Liver (tissue), 9 donors: ENCODE measurements around the gene ABCC10. TPM values are rescaled to one million over a fixed set of nuclear protein-coding genes. Genes with fewer than 3 reads are reported as not detected.

Experiments used
- DNase-seq: peaks from one replicate; pipeline ENCODE4 v3.0.0-alpha.2; 2017; ENCODE audit warnings: low spot score
- H3K27ac ChIP-seq, 2 donors: one replicate each; pipeline ENCODE4 v1.7.0; 2013; ENCODE audit warnings: inconsistent platforms in 2 of 2, low read length in 2 of 2, control low read depth in 1 of 2, low read depth in 1 of 2, mild to moderate bottlenecking in 1 of 2
- H3K27me3 ChIP-seq, 4 donors: one replicate each; pipeline versions ENCODE4 v1.6.1 to v1.7.0; 2013; ENCODE audit warnings: low read length in 3 of 4, inconsistent platforms in 1 of 4, mild to moderate bottlenecking in 1 of 4, moderate library complexity in 1 of 4; ENCODE audit not compliant: control insufficient read depth in 4 of 4, insufficient read depth in 4 of 4
- H3K36me3 ChIP-seq, 4 donors: one replicate each; pipeline versions ENCODE4 v1.6.1 to v1.7.0; 2013; ENCODE audit warnings: low read length in 3 of 4, mild to moderate bottlenecking in 3 of 4, low read depth in 1 of 4, moderate library complexity in 1 of 4; ENCODE audit not compliant: control insufficient read depth in 4 of 4, insufficient read depth in 3 of 4
- H3K4me1 ChIP-seq, 4 donors: one replicate each; pipeline versions ENCODE4 v1.6.1 to v1.7.0; 2013; ENCODE audit warnings: low read length in 3 of 4, mild to moderate bottlenecking in 3 of 4, moderate library complexity in 1 of 4; ENCODE audit not compliant: control insufficient read depth in 4 of 4, insufficient read depth in 4 of 4
- H3K4me3 ChIP-seq, 3 donors: one replicate each; pipeline versions ENCODE4 v1.6.1 to v1.7.0; 2013; ENCODE audit warnings: low read length in 3 of 3, control low read depth in 1 of 3, low read depth in 1 of 3, mild to moderate bottlenecking in 1 of 3
- H3K9ac ChIP-seq, 2 donors: one replicate each; pipeline ENCODE4 v1.7.0; 2013; ENCODE audit warnings: low read length in 2 of 2, mild to moderate bottlenecking in 2 of 2, moderate library complexity in 2 of 2, control low read depth in 1 of 2, low read depth in 1 of 2
- H3K9me3 ChIP-seq, 4 donors: one replicate each; pipeline versions ENCODE4 v1.6.1 to v1.7.0; 2013; ENCODE audit warnings: low read length in 3 of 4; ENCODE audit not compliant: control insufficient read depth in 4 of 4
- CTCF ChIP-seq: fragments of 150-350 bp; IDR thresholded peaks from 2 replicates; pipeline ENCODE4 v1.5.1; 2017; ENCODE audit warnings: improper control_type of control experiment, low read depth, low read length; ENCODE audit not compliant: missing input control
- EGR1 ChIP-seq, 2 donors: IDR thresholded peaks; 2 replicates each; pipeline ENCODE4 v1.6.1; 2016 to 2018; ENCODE audit warnings: antibody characterized with exemption in 2 of 2, low read depth in 2 of 2
- FOXA1 ChIP-seq: IDR thresholded peaks from 2 replicates; pipeline ENCODE4 v1.6.1; 2016; ENCODE audit warnings: antibody characterized with exemption
- FOXA2 ChIP-seq: IDR thresholded peaks from 2 replicates; pipeline ENCODE4 v1.6.1; 2016; ENCODE audit warnings: antibody characterized with exemption
- GABPA ChIP-seq, 2 donors: IDR thresholded peaks in 1 of 2; conservative IDR thresholded peaks in 1 of 2; 2 replicates each; pipeline ENCODE4 v1.6.1; 2016; ENCODE audit warnings: antibody characterized with exemption in 2 of 2, mild to moderate bottlenecking in 1 of 2, moderate library complexity in 1 of 2
- HNF4A ChIP-seq, 2 donors: conservative IDR thresholded peaks; 2 replicates each; pipeline ENCODE4 v1.6.1; 2016; ENCODE audit warnings: antibody characterized with exemption in 2 of 2, mild to moderate bottlenecking in 2 of 2
- HNF4G ChIP-seq: IDR thresholded peaks from 2 replicates; pipeline ENCODE4 v1.6.1; 2016; ENCODE audit warnings: antibody characterized with exemption
- JUND ChIP-seq, 2 donors: IDR thresholded peaks; 2 replicates each; pipeline ENCODE4 v1.6.1; 2016; ENCODE audit warnings: antibody characterized with exemption in 2 of 2
- NR2F2 ChIP-seq: IDR thresholded peaks from 2 replicates; pipeline ENCODE4 v1.6.1; 2016; ENCODE audit warnings: antibody characterized with exemption
- RAD21 ChIP-seq, 2 donors: IDR thresholded peaks; 2 replicates each; pipeline ENCODE4 v1.6.1; 2016; ENCODE audit warnings: antibody characterized with exemption in 2 of 2, mild to moderate bottlenecking in 2 of 2
- RXRA ChIP-seq, 2 donors: IDR thresholded peaks; 2 replicates each; pipeline ENCODE4 v1.6.1; 2017 to 2018; ENCODE audit warnings: antibody characterized with exemption in 2 of 2, mild to moderate bottlenecking in 1 of 2
- SP1 ChIP-seq: IDR thresholded peaks from 2 replicates; pipeline ENCODE4 v1.6.1; 2018; ENCODE audit warnings: antibody characterized with exemption, mild to moderate bottlenecking
- TAF1 ChIP-seq: conservative IDR thresholded peaks from 2 replicates; pipeline ENCODE4 v1.6.1; 2016; ENCODE audit warnings: antibody characterized with exemption, mild to moderate bottlenecking
- YY1 ChIP-seq: IDR thresholded peaks from 2 replicates; pipeline ENCODE4 v1.6.1; 2016; ENCODE audit warnings: antibody characterized with exemption, mild to moderate bottlenecking
- ZBTB33 ChIP-seq: IDR thresholded peaks from 2 replicates; pipeline ENCODE4 v1.6.1; 2016; ENCODE audit warnings: antibody characterized with exemption
- WGBS: extraction: QIAGEN DNeasy Blood & Tissue Kit; methylation state at CpG from one replicate; pipeline ENCODE4 v1.1.7; 2013; 5-methylcytosine and 5-hydroxymethylcytosine counted together
- polyA plus RNA-seq, 2 donors: library from polyadenylated mRNA; stranded (reverse) in 1 of 2; unstranded in 1 of 2; fragments of 200-250 nt in 1 of 2; fragments of >200 nt in 1 of 2; fragmentation: Nextera tagmentation in 1 of 2; extraction: Ambion mirVana in 1 of 2; gene quantifications; one replicate each; pipeline versions ENCODE4 v1.2.1 to v1.2.3, GENCODE V29; 2013 to 2015
- total RNA-seq, 2 donors: library from RNA; depleted of rRNA; stranded (reverse); fragments of >200 nt; gene quantifications; one replicate each; pipeline ENCODE4 v1.2.3, GENCODE V29; 2014
- TF ChIP-seq, protein P1 (sequence below): IDR thresholded peaks from 2 replicates; pipeline ENCODE4 v1.6.1; 2016; ENCODE audit warnings: antibody characterized with exemption
- TF ChIP-seq, protein P2 (sequence below): IDR thresholded peaks from 2 replicates; pipeline ENCODE4 v1.6.1; 2016; ENCODE audit warnings: antibody characterized with exemption, mild to moderate bottlenecking
- TF ChIP-seq, protein P3 (sequence below): IDR thresholded peaks from 2 replicates; pipeline ENCODE4 v1.6.1; 2016; ENCODE audit warnings: antibody characterized with exemption
- donor health status: healthy.
- donor health status: healthy.
- donor health status: healthy.
- donor health status: healthy.
- donor health status: healthy.

The ABCC10 gene
- total and polyA plus RNA-seq, 4 donors: 3.9 to 10.6 (median 5.1) TPM

- no peak overlapping the region for H3K9ac ChIP-seq
- no peak overlapping the region for H3K4me3 ChIP-seq
- no peaks in the 10 kb centered on the region for H3K27me3 ChIP-seq
- TF ChIP-seq RXRA (IDR thresholded peaks at IDR 0.05) (peak; percentile 34 to 69), FOXA2 (no peak), HNF4A (conservative IDR thresholded peaks at IDR 0.05) (peak; percentile 93 to 95), RAD21 (IDR thresholded peaks at IDR 0.05) (no peak), HNF4G (peak; percentile 64), GABPA (IDR thresholded peaks at IDR 0.05 in 1 of 2, conservative IDR thresholded peaks at IDR 0.05 in 1 of 2) (no peak), ZBTB33 (no peak), TAF1 (no peak), EGR1 (IDR thresholded peaks at IDR 0.05; ENCODE audit: low read depth in 2 of 2) (no peak), CTCF (no peak), YY1 (peak; percentile 54), NR2F2 (no peak), SP1 (peak; percentile 85), JUND (IDR thresholded peaks at IDR 0.05) (no peak), FOXA1 (no peak)
- TF ChIP-seq, protein P1, sequence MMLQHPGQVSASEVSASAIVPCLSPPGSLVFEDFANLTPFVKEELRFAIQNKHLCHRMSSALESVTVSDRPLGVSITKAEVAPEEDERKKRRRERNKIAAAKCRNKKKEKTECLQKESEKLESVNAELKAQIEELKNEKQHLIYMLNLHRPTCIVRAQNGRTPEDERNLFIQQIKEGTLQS: no peak
- TF ChIP-seq, protein P2, sequence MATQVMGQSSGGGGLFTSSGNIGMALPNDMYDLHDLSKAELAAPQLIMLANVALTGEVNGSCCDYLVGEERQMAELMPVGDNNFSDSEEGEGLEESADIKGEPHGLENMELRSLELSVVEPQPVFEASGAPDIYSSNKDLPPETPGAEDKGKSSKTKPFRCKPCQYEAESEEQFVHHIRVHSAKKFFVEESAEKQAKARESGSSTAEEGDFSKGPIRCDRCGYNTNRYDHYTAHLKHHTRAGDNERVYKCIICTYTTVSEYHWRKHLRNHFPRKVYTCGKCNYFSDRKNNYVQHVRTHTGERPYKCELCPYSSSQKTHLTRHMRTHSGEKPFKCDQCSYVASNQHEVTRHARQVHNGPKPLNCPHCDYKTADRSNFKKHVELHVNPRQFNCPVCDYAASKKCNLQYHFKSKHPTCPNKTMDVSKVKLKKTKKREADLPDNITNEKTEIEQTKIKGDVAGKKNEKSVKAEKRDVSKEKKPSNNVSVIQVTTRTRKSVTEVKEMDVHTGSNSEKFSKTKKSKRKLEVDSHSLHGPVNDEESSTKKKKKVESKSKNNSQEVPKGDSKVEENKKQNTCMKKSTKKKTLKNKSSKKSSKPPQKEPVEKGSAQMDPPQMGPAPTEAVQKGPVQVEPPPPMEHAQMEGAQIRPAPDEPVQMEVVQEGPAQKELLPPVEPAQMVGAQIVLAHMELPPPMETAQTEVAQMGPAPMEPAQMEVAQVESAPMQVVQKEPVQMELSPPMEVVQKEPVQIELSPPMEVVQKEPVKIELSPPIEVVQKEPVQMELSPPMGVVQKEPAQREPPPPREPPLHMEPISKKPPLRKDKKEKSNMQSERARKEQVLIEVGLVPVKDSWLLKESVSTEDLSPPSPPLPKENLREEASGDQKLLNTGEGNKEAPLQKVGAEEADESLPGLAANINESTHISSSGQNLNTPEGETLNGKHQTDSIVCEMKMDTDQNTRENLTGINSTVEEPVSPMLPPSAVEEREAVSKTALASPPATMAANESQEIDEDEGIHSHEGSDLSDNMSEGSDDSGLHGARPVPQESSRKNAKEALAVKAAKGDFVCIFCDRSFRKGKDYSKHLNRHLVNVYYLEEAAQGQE: no peak
- TF ChIP-seq, protein P3, sequence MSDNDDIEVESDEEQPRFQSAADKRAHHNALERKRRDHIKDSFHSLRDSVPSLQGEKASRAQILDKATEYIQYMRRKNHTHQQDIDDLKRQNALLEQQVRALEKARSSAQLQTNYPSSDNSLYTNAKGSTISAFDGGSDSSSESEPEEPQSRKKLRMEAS: peak; percentile 38
- no peak for DNase-seq
- peak overlapping the region in 1 of 2 donors; percentile 62 for H3K27ac ChIP-seq
- H3K9me3 ChIP-seq: no peaks in the 10 kb centered on the region
- 56% methylated on average over 7 of the region's 7 CpGs for WGBS
- H3K36me3 ChIP-seq: peaks cover 0 to 3% (median 0%) of the 10 kb centered on the region in 4 donors
- H3K4me1 ChIP-seq: peaks cover 10 to 42% (median 32%) of the 10 kb centered on the region in 4 donors
Observed at GRCh38 chr6:43493833-43494232, 66.5 kb downstream of the ABCC10 start.
